Liver (tissue), 3 donors: ENCODE measurements around the gene TMEM45A.

ENCODE experiments used
- FOXA2 ChIP-seq: IDR thresholded peaks from 2 replicates; pipeline ENCODE4 v1.6.1; 2016; ENCODE audit warnings: antibody characterized with exemption
- JUND ChIP-seq, 2 donors: IDR thresholded peaks; 2 replicates each; pipeline ENCODE4 v1.6.1; 2016; ENCODE audit warnings: antibody characterized with exemption in 2 of 2
- TF ChIP-seq, protein P1 (sequence below): fragments of 150-350 bp; IDR thresholded peaks from 2 replicates; pipeline ENCODE4 v1.5.1; 2017; ENCODE audit warnings: improper control_type of control experiment, low read depth, low read length; ENCODE audit not compliant: missing input control
- donor health status: healthy.
- donor health status: healthy.

DNA sequence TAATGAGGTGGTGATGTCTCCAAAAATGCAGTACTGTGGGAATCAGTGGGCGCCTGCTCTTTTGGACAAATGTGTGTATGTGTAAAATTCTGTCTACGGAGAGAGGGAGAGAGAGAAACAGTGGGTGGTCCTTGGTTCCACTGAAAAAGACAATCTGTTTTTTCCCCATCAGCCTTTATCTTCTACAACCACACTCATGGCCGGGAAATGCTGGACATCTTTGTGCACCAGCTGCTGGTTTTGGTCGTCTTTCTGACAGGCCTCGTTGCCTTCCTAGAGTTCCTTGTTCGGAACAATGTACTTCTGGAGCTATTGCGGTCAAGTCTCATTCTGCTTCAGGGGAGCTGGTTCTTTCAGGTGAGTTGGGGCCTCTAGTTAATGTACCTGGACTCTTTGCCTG, 65.8 kb downstream of the TMEM45A start:
- TF ChIP-seq, protein P1, sequence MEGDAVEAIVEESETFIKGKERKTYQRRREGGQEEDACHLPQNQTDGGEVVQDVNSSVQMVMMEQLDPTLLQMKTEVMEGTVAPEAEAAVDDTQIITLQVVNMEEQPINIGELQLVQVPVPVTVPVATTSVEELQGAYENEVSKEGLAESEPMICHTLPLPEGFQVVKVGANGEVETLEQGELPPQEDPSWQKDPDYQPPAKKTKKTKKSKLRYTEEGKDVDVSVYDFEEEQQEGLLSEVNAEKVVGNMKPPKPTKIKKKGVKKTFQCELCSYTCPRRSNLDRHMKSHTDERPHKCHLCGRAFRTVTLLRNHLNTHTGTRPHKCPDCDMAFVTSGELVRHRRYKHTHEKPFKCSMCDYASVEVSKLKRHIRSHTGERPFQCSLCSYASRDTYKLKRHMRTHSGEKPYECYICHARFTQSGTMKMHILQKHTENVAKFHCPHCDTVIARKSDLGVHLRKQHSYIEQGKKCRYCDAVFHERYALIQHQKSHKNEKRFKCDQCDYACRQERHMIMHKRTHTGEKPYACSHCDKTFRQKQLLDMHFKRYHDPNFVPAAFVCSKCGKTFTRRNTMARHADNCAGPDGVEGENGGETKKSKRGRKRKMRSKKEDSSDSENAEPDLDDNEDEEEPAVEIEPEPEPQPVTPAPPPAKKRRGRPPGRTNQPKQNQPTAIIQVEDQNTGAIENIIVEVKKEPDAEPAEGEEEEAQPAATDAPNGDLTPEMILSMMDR: no peak
- no peak for TF ChIP-seq FOXA2
- TF ChIP-seq JUND (IDR thresholded peaks at IDR 0.05): no peak
